ENCODE results near the gene EFNA2.

The EFNA2 gene

GRCh38 chr19:1270854-1271527 is 14.7 kb upstream of the EFNA2 start:
- peak in 1 of 56 donors; percentile 11 for DNase-seq

GRCh38 chr19:1271528-1272422 is 13.9 kb upstream of the EFNA2 start:
- DNase-seq, result peak in 2 of 56 donors; percentile 10 to 25

- DNase-seq, result peak in 15 of 56 donors; percentile 9 to 56 (median 21)
Measured at GRCh38 chr19:1272423-1273262, 13.0 kb upstream of the EFNA2 start.

- DNase-seq, result no peak
Measured at GRCh38 chr19:1273263-1274041, 12.2 kb upstream of the EFNA2 start.

GRCh38 chr19:1274081-1274851 is 11.4 kb upstream of the EFNA2 start:
- DNase-seq, result no peak

- DNase-seq, result peak in 1 of 56 donors; percentile 37
Measured at GRCh38 chr19:1274852-1275259, 10.8 kb upstream of the EFNA2 start.

GRCh38 chr19:1275260-1275975 is 10.3 kb upstream of the EFNA2 start, which contains the start of gene FAM174C:
Gene FAM174C, plus strand, starts transcription at chr19:1275530. Its CDS starts 20 bp downstream, at chr19:1275550.
- peak in 55 of 56 donors; percentile 75 to 98 (median 92) for DNase-seq

GRCh38 chr19:1275976-1276627 is 9.6 kb upstream of the EFNA2 start:
- DNase-seq, result peak in 7 of 56 donors; percentile 50 to 78 (median 60)

- no peak for DNase-seq
Measured at GRCh38 chr19:1276628-1277022, 9.0 kb upstream of the EFNA2 start.

- DNase-seq, result no peak
Measured at GRCh38 chr19:1277061-1277460, 8.6 kb upstream of the EFNA2 start.

GRCh38 chr19:1278074-1278473 is 7.6 kb upstream of the EFNA2 start:
- DNase-seq, result no peak

GRCh38 chr19:1278713-1279660 is 6.7 kb upstream of the EFNA2 start:
- no peak for DNase-seq

GRCh38 chr19:1279782-1280341 is 5.8 kb upstream of the EFNA2 start:
- DNase-seq, result peak in 54 of 56 donors; percentile 27 to 89 (median 70)

GRCh38 chr19:1280636-1281568 is 4.8 kb upstream of the EFNA2 start:
- peak in 1 of 56 donors; percentile 19 for DNase-seq

- no peak for DNase-seq
Measured at GRCh38 chr19:1281569-1282287, 3.9 kb upstream of the EFNA2 start.
